Keratinocyte (primary cell): Measurements from ENCODE around the gene ME2. TPM values are rescaled to one million over a fixed set of nuclear protein-coding genes. Genes with fewer than 3 reads are reported as not detected.

Experiments
- DNase-seq: peaks from one replicate; pipeline ENCODE4 v3.0.0-alpha.2; 2011; ENCODE audit warnings: low read depth, missing footprints, low spot score
- FAIRE-seq: peaks from 2 replicates; lab custom pipeline; 2011; peaks lifted over from hg19 to GRCh38; lab: Jason Lieb, UNC
- H2AFZ ChIP-seq: 2 replicates; pipeline ENCODE4 v1.6.0; 2012; ENCODE audit warnings: low read length, control low read depth, inconsistent platforms; ENCODE audit not compliant: control insufficient read depth
- H3K27ac ChIP-seq: 2 replicates; pipeline ENCODE4 v1.5.1; 2011; ENCODE audit warnings: low read length; ENCODE audit not compliant: control insufficient read depth, insufficient read depth
- H3K27me3 ChIP-seq: 3 replicates; pipeline ENCODE4 v1.6.0; 2011; ENCODE audit warnings: low read length; ENCODE audit not compliant: control insufficient read depth, insufficient read depth; ENCODE audit errors: extremely low read depth
- H3K36me3 ChIP-seq, 2 experiments: 2 replicates in 1 of 2; 3 replicates in 1 of 2; pipeline ENCODE4 v1.5.1; 2011; ENCODE audit warnings: low read length in 2 of 2, mild to moderate bottlenecking in 1 of 2; ENCODE audit not compliant: control insufficient read depth in 2 of 2, insufficient read depth in 2 of 2; ENCODE audit errors: extremely low read depth in 1 of 2
- H3K4me1 ChIP-seq: 3 replicates; pipeline ENCODE4 v1.5.1; 2011; ENCODE audit warnings: low read length; ENCODE audit not compliant: control insufficient read depth, insufficient read depth; ENCODE audit errors: extremely low read depth
- H3K4me2 ChIP-seq: 3 replicates; pipeline ENCODE4 v1.6.0; 2011; ENCODE audit warnings: low read depth, low read length; ENCODE audit not compliant: control insufficient read depth, insufficient read depth; ENCODE audit errors: extremely low read depth
- H3K4me3 ChIP-seq, 3 experiments: fragments of 200-600 bp in 1 of 3; sonication (generic) in 1 of 3; 2 replicates in 2 of 3; 3 replicates in 1 of 3; pipeline ENCODE4 v1.5.1; 2011 to 2016; ENCODE audit warnings: low read length in 3 of 3, mild to moderate bottlenecking in 3 of 3, control low read depth in 2 of 3, inconsistent platforms in 1 of 3, low read depth in 1 of 3, mixed read lengths in 1 of 3, mixed run types in 1 of 3, moderate library complexity in 1 of 3; ENCODE audit not compliant: control insufficient read depth in 2 of 3, insufficient read depth in 2 of 3; ENCODE audit errors: extremely low read depth in 1 of 3
- H3K79me2 ChIP-seq: 2 replicates; pipeline ENCODE4 v1.6.0; 2012; ENCODE audit warnings: low read length; ENCODE audit not compliant: control insufficient read depth, insufficient read depth
- H3K9ac ChIP-seq: 3 replicates; pipeline ENCODE4 v1.6.0; 2011; ENCODE audit warnings: low read length; ENCODE audit not compliant: control insufficient read depth, insufficient read depth; ENCODE audit errors: extremely low read depth
- H3K9me1 ChIP-seq: 3 replicates; pipeline ENCODE4 v1.6.0; 2011; ENCODE audit warnings: low read length; ENCODE audit not compliant: control insufficient read depth, insufficient read depth; ENCODE audit errors: extremely low read depth
- H3K9me3 ChIP-seq: 2 replicates; pipeline ENCODE4 v1.5.1; 2012; ENCODE audit warnings: low read depth, low read length; ENCODE audit not compliant: control insufficient read depth
- H4K20me1 ChIP-seq: 3 replicates; pipeline ENCODE4 v1.6.0; 2011; ENCODE audit warnings: low read length; ENCODE audit not compliant: control insufficient read depth, insufficient read depth; ENCODE audit errors: extremely low read depth
- CTCF ChIP-seq, 3 experiments: IDR thresholded peaks in 1 of 3; conservative IDR thresholded peaks in 1 of 3; optimal IDR thresholded peaks in 1 of 3; 2 replicates in 2 of 3; 3 replicates in 1 of 3; pipeline versions ENCODE3 to v1.5.1; 2011; ENCODE audit warnings: low read length in 3 of 3, mild to moderate bottlenecking in 3 of 3, moderate library complexity in 2 of 3, control low read depth in 1 of 3, inconsistent platforms in 1 of 3; ENCODE audit not compliant: insufficient read depth in 2 of 3; ENCODE audit errors: extremely low read depth in 1 of 3
- EZH2 ChIP-seq: IDR thresholded peaks from one replicate; pipeline ENCODE4 v1.6.1; 2012; ENCODE audit warnings: inconsistent platforms, mild to moderate bottlenecking, low read length, moderate library complexity
- dilution Hi-C: fragments of 300-500 bp; cut with MboI; formaldehyde crosslinking; loops from one replicate; pipeline ENCODE4 v1.7.0; 2020; ENCODE audit warnings: low sequenced_read_pairs; ENCODE audit not compliant: extremely low pct_ligation_motif_present
- polyA plus RNA-seq, 5 experiments: library from polyadenylated mRNA; depleted of rRNA in 3 of 5; stranded (reverse) in 3 of 5; stranded (forward) in 1 of 5; unstranded in 1 of 5; fragments of >200 nt; gene quantifications; 1 replicate in 1 of 5; 2 replicates in 3 of 5; 3 replicates in 1 of 5; pipeline versions ENCODE4 v1.2.1 to v1.2.3, GENCODE V29; 2011 to 2012; ENCODE audit warnings: missing spikeins in 2 of 5, low read depth in 1 of 5, low replicate concordance in 1 of 5

ME2 gene
- polyA plus RNA-seq, 1 donor (not counting 4 experiments of a cell fraction or from before 2014, with no cell fraction given): 72.0 TPM

GRCh38 chr18:50844554-50844953 lies 34.4 kb upstream of the ME2 start:
- Histone ChIP-seq H3K9me1 (no peaks in the 10 kb centered on the region), H3K27me3 (no peaks in the 10 kb centered on the region), H3K4me3 (no peak overlapping the region), H3K4me2 (no peak overlapping the region), H3K9ac (no peak overlapping the region), H3K36me3 (no peaks in the 10 kb centered on the region), H3K4me1 (no peaks in the 10 kb centered on the region), H3K9me3 (no peaks in the 10 kb centered on the region), H3K79me2 (no peaks in the 10 kb centered on the region), H4K20me1 (no peaks in the 10 kb centered on the region), H3K27ac (no peak overlapping the region), H2AFZ (no peak overlapping the region)
- no peak for TF ChIP-seq CTCF (optimal IDR thresholded peaks at IDR 0.05 in 1 of 3, IDR thresholded peaks at IDR 0.05 in 1 of 3, conservative IDR thresholded peaks at IDR 0.05 in 1 of 3; ENCODE audit: extremely low read depth in 1 of 3, insufficient read depth in 2 of 3, low read length in 3 of 3)
- no peak for TF ChIP-seq EZH2
- DNase-seq (no peak), FAIRE-seq (no peak)
- dilution Hi-C loops: no loop called here

GRCh38 chr18:50844960-50845359 lies 34.0 kb upstream of the ME2 start:
- Histone ChIP-seq H2AFZ (no peak overlapping the region), H3K9me1 (no peaks in the 10 kb centered on the region), H3K9ac (no peak overlapping the region), H4K20me1 (no peaks in the 10 kb centered on the region), H3K79me2 (no peaks in the 10 kb centered on the region), H3K4me3 (no peak overlapping the region), H3K4me2 (no peak overlapping the region), H3K27me3 (no peaks in the 10 kb centered on the region), H3K27ac (no peak overlapping the region), H3K4me1 (no peaks in the 10 kb centered on the region), H3K9me3 (no peaks in the 10 kb centered on the region), H3K36me3 (no peaks in the 10 kb centered on the region)
- TF ChIP-seq CTCF (optimal IDR thresholded peaks at IDR 0.05 in 1 of 3, IDR thresholded peaks at IDR 0.05 in 1 of 3, conservative IDR thresholded peaks at IDR 0.05 in 1 of 3; ENCODE audit: extremely low read depth in 1 of 3, insufficient read depth in 2 of 3, low read length in 3 of 3) (no peak), EZH2 (no peak)
- no peak for FAIRE-seq
- DNase-seq: no peak
- dilution Hi-C loops: no loop called here
